HEK293 (cell line): Measurements from ENCODE around the gene CABP4.

Source experiments
- CTCF ChIA-PET: fragments of 350-600 bp; formaldehyde crosslinking; extraction: SDS; loops from one replicate; lab custom pipeline; 2021; ENCODE audit warnings: antibody characterized with exemption; lab: Yijun Ruan, JAX
- POLR2A ChIA-PET: fragments of 300-600 bp; formaldehyde crosslinking; extraction: SDS; loops from one replicate; lab custom pipeline; 2020; ENCODE audit warnings: antibody characterized with exemption, inconsistent platforms; lab: Yijun Ruan, JAX
- H3K27ac ChIP-seq: fragments of 200-500 bp; sonication (Bioruptor generic); 2 replicates; pipeline ENCODE4 v1.5.1; 2014; ENCODE audit warnings: low read depth, low read length, control low read depth, inconsistent platforms; ENCODE audit errors: extremely low read depth
- H3K36me3 ChIP-seq, 2 experiments: fragments of 200-500 bp in 1 of 2; sonication (Bioruptor generic) in 1 of 2; 1 replicate in 1 of 2; 2 replicates in 1 of 2; pipeline ENCODE4 v1.5.1; 2014 to 2017; ENCODE audit warnings: inconsistent platforms in 2 of 2, low read length in 2 of 2; ENCODE audit not compliant: control insufficient read depth in 2 of 2, insufficient read depth in 1 of 2
- H3K4me1 ChIP-seq: fragments of 200-500 bp; sonication (Bioruptor generic); 2 replicates; pipeline ENCODE4 v1.5.1; 2014; ENCODE audit warnings: mild to moderate bottlenecking, low read length, inconsistent platforms; ENCODE audit not compliant: control insufficient read depth, insufficient read depth
- H3K4me3 ChIP-seq: 2 replicates; pipeline ENCODE4 v1.5.1; 2011; ENCODE audit warnings: low read depth, mild to moderate bottlenecking, control low read depth, low read length, moderate library complexity
- H3K9me3 ChIP-seq: fragments of 200-500 bp; sonication (Bioruptor generic); 2 replicates; pipeline ENCODE4 v1.5.1; 2014; ENCODE audit warnings: low read depth, low read length, inconsistent platforms; ENCODE audit not compliant: control insufficient read depth, insufficient read depth
- GLIS1 ChIP-seq: fragments of 450-650 bp; formaldehyde crosslinking; IDR thresholded peaks from 2 replicates; pipeline ENCODE4 v1.5.1; 2016; ENCODE audit warnings: missing biosample characterization, missing genetic modification characterization
- GLIS2 ChIP-seq: fragments of 450-650 bp; formaldehyde crosslinking; IDR thresholded peaks from 2 replicates; pipeline ENCODE4 v1.5.1; 2016; ENCODE audit warnings: missing biosample characterization, missing genetic modification characterization
- KLF16 ChIP-seq: fragments of 450-650 bp; formaldehyde crosslinking; IDR thresholded peaks from 2 replicates; pipeline ENCODE4 v1.5.1; 2017; ENCODE audit warnings: missing biosample characterization, missing genetic modification characterization
- SCRT2 ChIP-seq: fragments of 450-650 bp; formaldehyde crosslinking; IDR thresholded peaks from 2 replicates; pipeline ENCODE4 v1.5.1; 2016; ENCODE audit warnings: missing biosample characterization, missing genetic modification characterization
- ZBTB17 ChIP-seq: fragments of 450-650 bp; formaldehyde crosslinking; IDR thresholded peaks from 2 replicates; pipeline ENCODE4 v1.5.1; 2016; ENCODE audit warnings: missing biosample characterization, missing genetic modification characterization
- ZNF114 ChIP-seq: fragments of 450-650 bp; formaldehyde crosslinking; IDR thresholded peaks from 2 replicates; pipeline ENCODE4 v1.5.0; 2017; ENCODE audit warnings: missing biosample characterization, missing genetic modification characterization
- ZNF211 ChIP-seq: fragments of 450-650 bp; formaldehyde crosslinking; IDR thresholded peaks from 2 replicates; pipeline ENCODE4 v1.5.1; 2016; ENCODE audit warnings: low read depth, missing biosample characterization, missing genetic modification characterization
- ZNF341 ChIP-seq: fragments of 450-650 bp; formaldehyde crosslinking; IDR thresholded peaks from 2 replicates; pipeline ENCODE4; 2016; ENCODE audit warnings: low read depth, missing biosample characterization, missing genetic modification characterization
- ZNF521 ChIP-seq: fragments of 450-650 bp; formaldehyde crosslinking; IDR thresholded peaks from 2 replicates; pipeline ENCODE4 v1.5.1; 2017; ENCODE audit warnings: missing biosample characterization, mild to moderate bottlenecking, missing genetic modification characterization
- ZNF548 ChIP-seq: fragments of 450-650 bp; formaldehyde crosslinking; IDR thresholded peaks from 2 replicates; pipeline ENCODE4 v1.5.1; 2016; ENCODE audit warnings: missing biosample characterization, missing genetic modification characterization
- ZNF549 ChIP-seq: fragments of 450-650 bp; IDR thresholded peaks from 2 replicates; pipeline ENCODE4 v1.5.1; 2018; ENCODE audit warnings: missing biosample characterization, missing genetic modification characterization, mild to moderate bottlenecking, inconsistent platforms, moderate library complexity
- ZNF610 ChIP-seq: fragments of 450-650 bp; formaldehyde crosslinking; IDR thresholded peaks from 2 replicates; pipeline ENCODE4 v1.5.1; 2016; ENCODE audit warnings: missing biosample characterization, missing genetic modification characterization, borderline replicate concordance
- ZNF629 ChIP-seq: fragments of 450-650 bp; formaldehyde crosslinking; IDR thresholded peaks from 2 replicates; pipeline ENCODE4 v1.5.1; 2017; ENCODE audit warnings: missing biosample characterization, missing genetic modification characterization
- TF ChIP-seq, protein P1 (sequence below): fragments of 450-650 bp; formaldehyde crosslinking; conservative IDR thresholded peaks from 2 replicates; pipeline ENCODE4 v1.5.1; 2016; ENCODE audit warnings: low read depth, missing biosample characterization, missing genetic modification characterization
- TF ChIP-seq, protein P2 (sequence below): fragments of 450-650 bp; IDR thresholded peaks from 2 replicates; pipeline ENCODE4 v1.5.1; 2018; ENCODE audit warnings: missing biosample characterization, mild to moderate bottlenecking, missing genetic modification characterization
- TF ChIP-seq, protein P3 (sequence below): fragments of 450-650 bp; formaldehyde crosslinking; IDR thresholded peaks from 2 replicates; pipeline ENCODE4 v1.5.1; 2016; ENCODE audit warnings: missing biosample characterization, missing genetic modification characterization

Gene CABP4

DNA sequence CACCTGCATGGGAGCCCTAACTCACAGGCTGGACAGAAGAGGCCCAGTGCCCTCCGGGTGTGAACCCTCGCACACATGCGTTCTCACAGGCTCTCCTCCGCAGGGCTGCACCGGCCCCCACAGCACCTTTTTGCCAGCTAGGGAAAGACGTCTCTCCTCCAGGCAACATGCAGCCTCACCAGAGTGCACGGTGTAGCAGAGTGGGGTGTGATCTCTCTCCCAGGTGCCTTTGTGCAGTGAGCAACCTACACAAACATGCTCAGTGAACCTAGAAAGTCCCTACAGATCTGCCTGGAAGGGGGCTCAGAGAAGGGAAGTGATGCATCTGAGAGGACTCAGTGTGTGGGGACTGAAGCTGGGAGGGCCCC lies 43.4 kb upstream of the CABP4 start (continued):
- TF ChIP-seq ZNF548 (tag by site-specific recombination): no peak
- TF ChIP-seq ZNF521: no peak
- no peak for TF ChIP-seq ZBTB17 (tag by site-specific recombination)
- TF ChIP-seq SCRT2 (tag by site-specific recombination): no peak
- no peak for TF ChIP-seq ZNF341
- TF ChIP-seq, protein P1, sequence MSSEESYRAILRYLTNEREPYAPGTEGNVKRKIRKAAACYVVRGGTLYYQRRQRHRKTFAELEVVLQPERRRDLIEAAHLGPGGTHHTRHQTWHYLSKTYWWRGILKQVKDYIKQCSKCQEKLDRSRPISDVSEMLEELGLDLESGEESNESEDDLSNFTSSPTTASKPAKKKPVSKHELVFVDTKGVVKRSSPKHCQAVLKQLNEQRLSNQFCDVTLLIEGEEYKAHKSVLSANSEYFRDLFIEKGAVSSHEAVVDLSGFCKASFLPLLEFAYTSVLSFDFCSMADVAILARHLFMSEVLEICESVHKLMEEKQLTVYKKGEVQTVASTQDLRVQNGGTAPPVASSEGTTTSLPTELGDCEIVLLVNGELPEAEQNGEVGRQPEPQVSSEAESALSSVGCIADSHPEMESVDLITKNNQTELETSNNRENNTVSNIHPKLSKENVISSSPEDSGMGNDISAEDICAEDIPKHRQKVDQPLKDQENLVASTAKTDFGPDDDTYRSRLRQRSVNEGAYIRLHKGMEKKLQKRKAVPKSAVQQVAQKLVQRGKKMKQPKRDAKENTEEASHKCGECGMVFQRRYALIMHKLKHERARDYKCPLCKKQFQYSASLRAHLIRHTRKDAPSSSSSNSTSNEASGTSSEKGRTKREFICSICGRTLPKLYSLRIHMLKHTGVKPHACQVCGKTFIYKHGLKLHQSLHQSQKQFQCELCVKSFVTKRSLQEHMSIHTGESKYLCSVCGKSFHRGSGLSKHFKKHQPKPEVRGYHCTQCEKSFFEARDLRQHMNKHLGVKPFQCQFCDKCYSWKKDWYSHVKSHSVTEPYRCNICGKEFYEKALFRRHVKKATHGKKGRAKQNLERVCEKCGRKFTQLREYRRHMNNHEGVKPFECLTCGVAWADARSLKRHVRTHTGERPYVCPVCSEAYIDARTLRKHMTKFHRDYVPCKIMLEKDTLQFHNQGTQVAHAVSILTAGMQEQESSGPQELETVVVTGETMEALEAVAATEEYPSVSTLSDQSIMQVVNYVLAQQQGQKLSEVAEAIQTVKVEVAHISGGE (tag by site-specific recombination): no peak
- no peak for TF ChIP-seq ZNF211
- TF ChIP-seq, protein P2, sequence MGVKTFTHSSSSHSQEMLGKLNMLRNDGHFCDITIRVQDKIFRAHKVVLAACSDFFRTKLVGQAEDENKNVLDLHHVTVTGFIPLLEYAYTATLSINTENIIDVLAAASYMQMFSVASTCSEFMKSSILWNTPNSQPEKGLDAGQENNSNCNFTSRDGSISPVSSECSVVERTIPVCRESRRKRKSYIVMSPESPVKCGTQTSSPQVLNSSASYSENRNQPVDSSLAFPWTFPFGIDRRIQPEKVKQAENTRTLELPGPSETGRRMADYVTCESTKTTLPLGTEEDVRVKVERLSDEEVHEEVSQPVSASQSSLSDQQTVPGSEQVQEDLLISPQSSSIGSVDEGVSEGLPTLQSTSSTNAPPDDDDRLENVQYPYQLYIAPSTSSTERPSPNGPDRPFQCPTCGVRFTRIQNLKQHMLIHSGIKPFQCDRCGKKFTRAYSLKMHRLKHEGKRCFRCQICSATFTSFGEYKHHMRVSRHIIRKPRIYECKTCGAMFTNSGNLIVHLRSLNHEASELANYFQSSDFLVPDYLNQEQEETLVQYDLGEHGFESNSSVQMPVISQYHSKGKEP (tag by site-specific recombination): no peak
- TF ChIP-seq, protein P3, sequence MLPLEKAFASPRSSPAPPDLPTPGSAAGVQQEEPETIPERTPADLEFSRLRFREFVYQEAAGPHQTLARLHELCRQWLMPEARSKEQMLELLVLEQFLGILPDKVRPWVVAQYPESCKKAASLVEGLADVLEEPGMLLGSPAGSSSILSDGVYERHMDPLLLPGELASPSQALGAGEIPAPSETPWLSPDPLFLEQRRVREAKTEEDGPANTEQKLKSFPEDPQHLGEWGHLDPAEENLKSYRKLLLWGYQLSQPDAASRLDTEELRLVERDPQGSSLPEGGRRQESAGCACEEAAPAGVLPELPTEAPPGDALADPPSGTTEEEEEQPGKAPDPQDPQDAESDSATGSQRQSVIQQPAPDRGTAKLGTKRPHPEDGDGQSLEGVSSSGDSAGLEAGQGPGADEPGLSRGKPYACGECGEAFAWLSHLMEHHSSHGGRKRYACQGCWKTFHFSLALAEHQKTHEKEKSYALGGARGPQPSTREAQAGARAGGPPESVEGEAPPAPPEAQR (tag by site-specific recombination): no peak
- TF ChIP-seq ZNF629 (tag by site-specific recombination): no peak

DNA sequence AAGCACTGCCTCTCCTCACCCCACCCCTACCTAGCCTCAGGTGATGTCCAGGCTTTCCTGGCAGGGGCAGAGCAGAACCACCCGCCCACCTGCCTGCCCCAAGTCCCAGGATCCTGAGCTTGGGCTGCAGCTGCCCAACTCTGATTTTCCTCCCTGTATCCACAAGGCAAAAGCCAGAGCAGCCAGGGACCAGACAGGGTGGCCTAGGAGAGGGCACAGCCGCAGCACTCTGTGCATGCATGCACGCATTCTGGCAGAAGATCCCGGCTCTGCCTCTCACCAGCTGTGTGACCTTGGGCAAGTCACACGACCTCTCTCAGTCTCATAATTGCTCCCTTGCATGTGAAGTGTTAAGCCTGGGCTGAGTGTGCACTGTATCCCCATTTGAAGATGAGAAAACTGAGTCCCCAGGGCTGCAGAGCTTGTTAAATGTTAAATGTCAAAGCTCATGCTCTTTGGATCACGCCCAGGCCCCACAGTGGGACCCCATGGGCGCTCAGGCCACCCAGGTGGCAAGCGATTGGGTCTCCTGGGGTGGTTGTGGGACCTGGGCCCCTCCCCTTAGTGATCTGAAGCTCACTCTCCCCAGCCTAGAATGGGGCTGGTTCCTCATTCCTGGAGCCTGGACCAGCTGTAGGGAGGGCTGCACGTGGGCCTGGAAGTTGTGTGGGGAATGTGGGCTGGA lies 42.5 kb upstream of the CABP4 start:
- Histone ChIP-seq H3K9me3 (no peaks in the 10 kb centered on the region), H3K36me3 (no peaks in the 10 kb centered on the region), H3K4me1 (no peaks in the 10 kb centered on the region), H3K27ac (no peak overlapping the region), H3K4me3 (no peak overlapping the region)
- ChIA-PET POLR2A (interaction anchor here (0.6 to 2.4 kb wide), 5 partner anchors 10 to 52 kb away, joined by 3 to 14 read pairs (median 6); partner anchors contain the start of gene PPP1CA), CTCF (interaction anchor here (0.6 to 1.5 kb wide), 3 partner anchors 11 to 42 kb away, joined by 3 to 7 read pairs (median 3); partner anchors contain the start of genes CABP4 and PPP1CA)
- peak; percentile 92 for TF ChIP-seq GLIS1
- no peak for TF ChIP-seq ZNF610 (tag by site-specific recombination)
- TF ChIP-seq GLIS2 (tag by site-specific recombination): no peak
- TF ChIP-seq KLF16: no peak
- TF ChIP-seq ZNF549 (tag by site-specific recombination): no peak
- no peak for TF ChIP-seq ZNF629 (tag by site-specific recombination)
- no peak for TF ChIP-seq ZNF114 (tag by site-specific recombination)
- TF ChIP-seq, protein P2 (tag by site-specific recombination): no peak
